ENCODE measurements around the gene SAMD13.

The SAMD13 gene

DNA sequence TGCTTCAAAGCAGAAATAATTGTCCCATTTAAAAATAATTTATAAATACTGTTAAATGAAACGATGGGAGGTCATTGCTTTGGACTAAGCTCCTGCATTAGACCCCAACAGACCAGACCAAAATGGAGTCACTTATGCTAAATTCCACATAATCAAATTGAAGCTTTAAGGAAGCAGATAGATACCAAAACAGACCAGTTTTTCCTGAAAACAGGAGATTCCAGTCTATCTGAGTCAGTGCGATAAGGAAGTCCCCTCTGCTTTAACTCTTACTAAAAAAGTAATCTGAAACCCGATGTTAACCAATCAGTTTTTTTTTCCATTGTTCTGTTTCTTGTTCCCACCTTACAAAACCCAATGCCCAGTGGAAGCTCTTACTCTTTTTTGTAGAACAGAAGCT lies 80.6 kb downstream of the SAMD13 start:
- TF ChIP-seq CTCF (IDR thresholded peaks at IDR 0.05; ENCODE audit: low read depth, low read length): no peak

GRCh38 chr1:84385347-84385746 lies 83.8 kb downstream of the SAMD13 start:
- no peak for TF ChIP-seq CTCF (IDR thresholded peaks at IDR 0.05; ENCODE audit: low read depth, low read length)
- Histone ChIP-seq H3K4me3 (ENCODE audit: low read depth, low read length) (no peak overlapping the region), H3K4me1 (no peaks in the 10 kb centered on the region), H3K36me3 (no peaks in the 10 kb centered on the region), H3K9me3 (no peaks in the 10 kb centered on the region), H3K27me3 (no peaks in the 10 kb centered on the region)
- no peak for DNase-seq

More for the DNA sequence above, 80.6 kb downstream of the SAMD13 start:
- H3K4me3 ChIP-seq (ENCODE audit: low read depth, low read length): no peak overlapping the region
- H3K36me3 ChIP-seq: no peaks in the 10 kb centered on the region
- no peaks in the 10 kb centered on the region for H3K27me3 ChIP-seq
- no peaks in the 10 kb centered on the region for H3K9me3 ChIP-seq
- peaks cover 2% of the 10 kb centered on the region; the same call in 1 of the 2 replicates for H3K4me1 ChIP-seq
- DNase-seq: no peak

DNA sequence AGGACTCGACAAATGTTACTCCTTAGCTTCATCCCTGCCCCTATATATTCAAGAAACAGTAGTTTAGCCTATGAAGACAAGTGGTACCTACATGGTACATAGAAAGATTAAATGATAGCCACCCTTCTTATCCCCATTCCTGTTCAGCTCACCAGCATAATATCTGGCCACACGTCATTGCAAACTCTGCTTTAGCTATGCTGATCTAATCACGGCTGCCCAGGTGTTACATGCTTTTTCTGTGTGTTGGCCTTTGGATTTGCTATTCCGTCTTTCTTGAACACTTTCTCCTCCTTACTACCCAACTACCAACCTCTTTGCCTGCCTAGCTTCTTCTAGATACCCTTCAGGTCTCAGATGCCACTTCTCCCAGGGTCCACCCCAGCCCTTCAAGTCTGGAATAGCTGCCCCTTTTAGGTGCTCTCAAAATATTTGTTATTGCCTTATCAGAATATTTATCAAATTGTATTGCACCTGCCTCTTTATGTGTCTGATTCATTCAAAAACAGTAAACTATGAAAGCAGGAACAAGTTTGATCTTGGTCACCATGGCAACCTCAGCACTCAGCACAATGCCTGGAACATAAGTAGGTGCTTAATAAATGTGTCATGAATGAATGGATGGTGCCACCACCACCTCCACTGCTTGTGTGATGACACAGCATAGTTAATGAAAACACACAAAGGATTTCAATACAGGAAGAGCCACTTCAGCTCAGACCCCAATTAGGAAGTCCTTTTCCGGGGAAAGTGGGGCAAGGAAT lies 85.4 kb downstream of the SAMD13 start:
- Histone ChIP-seq H3K27me3 (no peaks in the 10 kb centered on the region), H3K4me3 (ENCODE audit: low read depth, low read length) (no peak overlapping the region), H3K9me3 (no peaks in the 10 kb centered on the region), H3K36me3 (no peaks in the 10 kb centered on the region), H3K4me1 (no peaks in the 10 kb centered on the region)
- TF ChIP-seq CTCF (IDR thresholded peaks at IDR 0.05; ENCODE audit: low read depth, low read length): no peak
- DNase-seq: no peak

- H3K36me3 ChIP-seq: no peaks in the 10 kb centered on the region
- DNase-seq: no peak
- H3K27me3 ChIP-seq: no peaks in the 10 kb centered on the region
- no peak overlapping the region for H3K4me3 ChIP-seq (ENCODE audit: low read depth, low read length)
- H3K4me1 ChIP-seq: no peaks in the 10 kb centered on the region
- H3K9me3 ChIP-seq: no peaks in the 10 kb centered on the region
- peak; percentile 20; the same call in 1 of the 2 replicates for TF ChIP-seq CTCF (IDR thresholded peaks at IDR 0.05; ENCODE audit: low read depth, low read length)
These were observed 86.1 kb downstream of the SAMD13 start for GRCh38 chr1:84387480-84388163.

GRCh38 chr1:84390226-84390625 lies 88.7 kb downstream of the SAMD13 start:
- Histone ChIP-seq H3K4me1 (no peaks in the 10 kb centered on the region), H3K9me3 (no peaks in the 10 kb centered on the region), H3K36me3 (no peaks in the 10 kb centered on the region), H3K27me3 (no peaks in the 10 kb centered on the region), H3K4me3 (ENCODE audit: low read depth, low read length) (no peak overlapping the region)
- DNase-seq: no peak
- TF ChIP-seq CTCF (IDR thresholded peaks at IDR 0.05; ENCODE audit: low read depth, low read length): no peak
